ENCODE measurements around the gene NUBPL.
"Not testable (repeated sequence)": the region's sequence is repeated elsewhere in the genome, so short reads cannot be mapped to it uniquely, and the experiment has no call there.

The NUBPL gene

DNA sequence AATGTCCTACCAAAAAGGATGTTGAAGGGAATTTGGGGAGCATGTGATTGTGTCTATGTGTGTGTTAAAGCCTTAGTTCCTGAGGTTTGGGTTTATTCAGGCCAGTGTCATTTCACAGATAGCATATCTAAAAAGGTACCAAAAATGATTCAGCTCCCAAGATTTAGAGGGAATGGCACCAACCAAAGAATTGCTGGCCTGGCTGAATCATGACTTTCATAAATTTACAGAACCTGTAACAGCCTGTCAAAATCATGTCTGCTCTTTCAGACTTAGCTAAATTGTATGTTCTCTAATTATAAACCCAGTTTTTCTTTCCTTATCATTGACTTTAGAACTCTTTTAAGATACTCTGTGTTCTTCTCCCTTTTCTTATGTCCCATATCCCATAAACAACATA, 231.5 kb downstream of the NUBPL start:
- H3K4me1 ChIP-seq (ENCODE audit: control insufficient read depth, low read length): no peaks in the 10 kb centered on the region
- TF ChIP-seq, protein P1, sequence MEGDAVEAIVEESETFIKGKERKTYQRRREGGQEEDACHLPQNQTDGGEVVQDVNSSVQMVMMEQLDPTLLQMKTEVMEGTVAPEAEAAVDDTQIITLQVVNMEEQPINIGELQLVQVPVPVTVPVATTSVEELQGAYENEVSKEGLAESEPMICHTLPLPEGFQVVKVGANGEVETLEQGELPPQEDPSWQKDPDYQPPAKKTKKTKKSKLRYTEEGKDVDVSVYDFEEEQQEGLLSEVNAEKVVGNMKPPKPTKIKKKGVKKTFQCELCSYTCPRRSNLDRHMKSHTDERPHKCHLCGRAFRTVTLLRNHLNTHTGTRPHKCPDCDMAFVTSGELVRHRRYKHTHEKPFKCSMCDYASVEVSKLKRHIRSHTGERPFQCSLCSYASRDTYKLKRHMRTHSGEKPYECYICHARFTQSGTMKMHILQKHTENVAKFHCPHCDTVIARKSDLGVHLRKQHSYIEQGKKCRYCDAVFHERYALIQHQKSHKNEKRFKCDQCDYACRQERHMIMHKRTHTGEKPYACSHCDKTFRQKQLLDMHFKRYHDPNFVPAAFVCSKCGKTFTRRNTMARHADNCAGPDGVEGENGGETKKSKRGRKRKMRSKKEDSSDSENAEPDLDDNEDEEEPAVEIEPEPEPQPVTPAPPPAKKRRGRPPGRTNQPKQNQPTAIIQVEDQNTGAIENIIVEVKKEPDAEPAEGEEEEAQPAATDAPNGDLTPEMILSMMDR (IDR thresholded peaks at IDR 0.05; ENCODE audit: low read depth, low read length, poor library complexity, severe bottlenecking): no peak
- no peak for TF ChIP-seq EZH2phosphoT487 (IDR thresholded peaks at IDR 0.05; ENCODE audit: borderline replicate concordance, low read length)
- no peaks in the 10 kb centered on the region for H3K79me2 ChIP-seq (ENCODE audit: control insufficient read depth, low read length)
- H3K9me2 ChIP-seq (replicated peaks; ENCODE audit: control insufficient read depth, low read length): no peaks in the 10 kb centered on the region
- no peaks in the 10 kb centered on the region for H3K36me3 ChIP-seq (ENCODE audit: control insufficient read depth, low read length)
- no peaks in the 10 kb centered on the region for H3K27me3 ChIP-seq (ENCODE audit: control insufficient read depth, low read length)
- H3F3A ChIP-seq (ENCODE audit: control insufficient read depth, insufficient read depth): no peaks in the 10 kb centered on the region
- no peak overlapping the region for H3K4me3 ChIP-seq (ENCODE audit: low read length)
- no peaks in the 10 kb centered on the region for H4K20me1 ChIP-seq (ENCODE audit: control insufficient read depth, insufficient read depth, low read depth, low read length)
- H3K9me3 ChIP-seq (ENCODE audit: control insufficient read depth, insufficient read depth, low read length): no peaks in the 10 kb centered on the region
- no peak overlapping the region for H3K4me2 ChIP-seq (ENCODE audit: low read length)
- H3K27ac ChIP-seq (ENCODE audit: low read depth, low read length): no peak overlapping the region

DNA sequence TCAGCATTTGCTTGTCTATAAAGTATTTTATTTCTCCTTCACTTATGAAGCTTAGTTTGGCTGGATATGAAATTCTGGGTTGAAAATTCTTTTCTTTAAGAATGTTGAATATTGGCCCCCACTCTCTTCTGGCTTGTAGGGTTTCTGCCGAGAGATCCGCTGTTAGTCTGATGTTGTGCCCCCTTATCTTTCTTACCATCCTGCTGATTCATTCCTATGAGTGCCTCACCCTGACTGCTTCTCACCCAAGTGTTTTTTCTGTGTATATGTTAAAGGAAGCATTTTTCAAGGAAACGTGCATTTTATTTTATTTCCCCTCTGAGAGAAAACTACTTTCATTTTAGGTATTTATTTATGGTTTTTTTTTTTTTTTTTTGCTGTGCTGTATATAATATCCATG, 236.7 kb downstream of the NUBPL start:
- not testable (repeated sequence) for H3F3A ChIP-seq (ENCODE audit: control insufficient read depth, insufficient read depth); H3K27me3 ChIP-seq (ENCODE audit: control insufficient read depth, low read length); H3K9me3 ChIP-seq (ENCODE audit: control insufficient read depth, insufficient read depth, low read length); H3K4me3 ChIP-seq (ENCODE audit: low read length); H3K9me2 ChIP-seq (replicated peaks; ENCODE audit: control insufficient read depth, low read length); H3K79me2 ChIP-seq (ENCODE audit: control insufficient read depth, low read length); H3K27ac ChIP-seq (ENCODE audit: low read depth, low read length); H3K4me1 ChIP-seq (ENCODE audit: control insufficient read depth, low read length); H4K20me1 ChIP-seq (ENCODE audit: control insufficient read depth, insufficient read depth, low read depth, low read length); H3K4me2 ChIP-seq (ENCODE audit: low read length); H3K36me3 ChIP-seq (ENCODE audit: control insufficient read depth, low read length)

DNA sequence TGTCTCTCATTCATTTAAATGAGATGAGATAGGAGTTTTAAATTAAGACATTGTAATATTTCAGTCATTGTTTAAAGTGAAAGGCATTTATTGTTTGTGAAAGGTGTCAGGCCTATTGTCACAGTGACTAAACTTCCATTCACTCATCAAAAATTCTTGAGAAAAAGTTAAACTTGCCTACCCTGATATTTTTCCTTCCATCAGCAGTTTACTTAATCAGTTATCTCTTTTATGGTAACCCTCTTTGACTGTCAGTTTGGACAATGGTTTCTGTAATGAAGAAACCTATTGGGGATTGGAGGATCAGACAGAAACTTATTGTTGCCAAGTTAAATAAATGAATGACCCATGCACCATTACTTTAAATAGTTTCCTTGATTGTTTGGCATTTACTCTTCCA, 241.6 kb downstream of the NUBPL start:
- TF ChIP-seq, protein P1 (IDR thresholded peaks at IDR 0.05; ENCODE audit: low read depth, low read length, poor library complexity, severe bottlenecking): no peak
- no peaks in the 10 kb centered on the region for H3K9me2 ChIP-seq (replicated peaks; ENCODE audit: control insufficient read depth, low read length)

DNA sequence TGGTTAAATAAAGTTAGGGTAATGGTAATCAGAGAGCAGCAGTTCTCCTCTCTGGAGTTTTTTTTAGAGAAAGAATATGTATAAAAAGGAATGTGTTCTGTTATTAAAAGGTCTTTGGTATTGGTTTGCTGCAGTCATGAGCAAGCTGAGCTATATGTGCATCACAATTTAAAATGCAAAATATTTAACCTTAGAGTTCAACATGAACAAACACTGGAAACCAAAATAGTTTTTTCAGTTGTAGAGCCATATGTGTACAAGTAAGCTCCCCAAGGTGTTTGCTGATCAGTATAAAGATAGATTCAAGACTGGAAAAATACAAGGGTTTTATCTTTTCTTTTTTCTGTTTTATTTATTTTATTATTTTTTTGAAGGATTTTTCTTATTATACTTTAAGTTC, 245.0 kb downstream of the NUBPL start:
- no peaks in the 10 kb centered on the region for H3K4me1 ChIP-seq (ENCODE audit: control insufficient read depth, low read length)
- no peak overlapping the region for H3K27ac ChIP-seq (ENCODE audit: low read depth, low read length)
- no peak for TF ChIP-seq EZH2phosphoT487 (IDR thresholded peaks at IDR 0.05; ENCODE audit: borderline replicate concordance, low read length)
- TF ChIP-seq, protein P1 (IDR thresholded peaks at IDR 0.05; ENCODE audit: low read depth, low read length, poor library complexity, severe bottlenecking): no peak
- no peaks in the 10 kb centered on the region for H3K36me3 ChIP-seq (ENCODE audit: control insufficient read depth, low read length)
- no peaks in the 10 kb centered on the region for H3K9me3 ChIP-seq (ENCODE audit: control insufficient read depth, insufficient read depth, low read length)
- no peaks in the 10 kb centered on the region for H3K9me2 ChIP-seq (replicated peaks; ENCODE audit: control insufficient read depth, low read length)
- H3K4me2 ChIP-seq (ENCODE audit: low read length): no peak overlapping the region
- H3F3A ChIP-seq (ENCODE audit: control insufficient read depth, insufficient read depth): no peaks in the 10 kb centered on the region
- H3K79me2 ChIP-seq (ENCODE audit: control insufficient read depth, low read length): no peaks in the 10 kb centered on the region
- no peaks in the 10 kb centered on the region for H4K20me1 ChIP-seq (ENCODE audit: control insufficient read depth, insufficient read depth, low read depth, low read length)
- H3K27me3 ChIP-seq (ENCODE audit: control insufficient read depth, low read length): no peaks in the 10 kb centered on the region
- no peak overlapping the region for H3K4me3 ChIP-seq (ENCODE audit: low read length)

More for the DNA sequence above, 241.6 kb downstream of the NUBPL start:
- Histone ChIP-seq H3F3A (ENCODE audit: control insufficient read depth, insufficient read depth) (no peaks in the 10 kb centered on the region), H3K4me1 (ENCODE audit: control insufficient read depth, low read length) (no peaks in the 10 kb centered on the region), H3K4me3 (ENCODE audit: low read length) (no peak overlapping the region), H3K9me3 (ENCODE audit: control insufficient read depth, insufficient read depth, low read length) (no peaks in the 10 kb centered on the region), H3K27me3 (ENCODE audit: control insufficient read depth, low read length) (no peaks in the 10 kb centered on the region), H3K4me2 (ENCODE audit: low read length) (no peak overlapping the region), H3K79me2 (ENCODE audit: control insufficient read depth, low read length) (no peaks in the 10 kb centered on the region), H4K20me1 (ENCODE audit: control insufficient read depth, insufficient read depth, low read depth, low read length) (no peaks in the 10 kb centered on the region), H3K36me3 (ENCODE audit: control insufficient read depth, low read length) (no peaks in the 10 kb centered on the region), H3K27ac (ENCODE audit: low read depth, low read length) (no peak overlapping the region)

DNA sequence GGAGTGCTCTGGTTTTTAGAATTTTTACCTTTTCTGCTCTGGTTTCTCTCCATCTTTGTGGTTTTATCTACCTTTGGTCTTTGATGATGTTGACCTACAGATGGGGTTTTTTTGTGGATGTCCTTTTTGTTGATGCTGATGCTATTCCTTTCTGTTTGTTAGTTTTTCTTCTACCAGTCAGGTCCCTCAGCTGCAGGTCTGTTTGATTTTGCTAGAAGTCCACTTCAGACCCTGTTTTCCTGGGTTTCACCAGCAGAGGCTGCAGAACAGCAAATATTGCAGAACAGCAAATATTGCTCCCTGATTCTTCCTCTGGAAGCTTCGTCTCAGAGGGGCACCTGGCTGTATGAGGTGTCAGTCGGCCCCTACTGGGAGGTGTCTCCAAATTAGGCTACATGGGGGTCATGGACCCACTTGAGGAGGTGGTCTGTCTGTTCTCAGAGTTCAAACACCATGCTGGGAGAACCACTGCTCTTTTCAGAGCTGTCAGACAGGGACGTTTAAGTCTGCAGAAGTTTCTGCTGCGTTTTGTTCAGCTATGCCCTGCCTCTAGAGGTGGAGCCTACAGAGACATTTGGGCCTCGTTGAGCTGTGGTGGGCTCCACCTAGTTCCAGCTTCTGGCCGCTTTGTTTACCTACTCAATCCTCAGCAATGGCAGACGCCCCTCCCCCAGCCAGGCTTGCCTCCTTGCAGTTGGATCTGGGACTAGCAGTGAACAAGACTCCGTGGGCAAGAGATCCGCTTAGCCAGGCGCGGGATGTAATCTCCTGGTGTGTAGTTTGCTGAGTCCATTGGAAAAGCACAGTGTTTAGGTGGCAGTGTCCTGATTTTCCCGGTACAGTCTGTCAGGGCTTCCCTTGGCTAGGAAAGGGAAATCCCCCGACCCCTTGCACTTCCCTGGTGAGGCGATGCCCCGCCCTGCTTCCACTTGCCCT, 250.8 kb downstream of the NUBPL start:
- H3K79me2 ChIP-seq (ENCODE audit: control insufficient read depth, low read length); H3K27ac ChIP-seq (ENCODE audit: low read depth, low read length); H3K36me3 ChIP-seq (ENCODE audit: control insufficient read depth, low read length); H3K9me2 ChIP-seq (replicated peaks; ENCODE audit: control insufficient read depth, low read length); H3K4me1 ChIP-seq (ENCODE audit: control insufficient read depth, low read length); H3F3A ChIP-seq (ENCODE audit: control insufficient read depth, insufficient read depth); H3K4me3 ChIP-seq (ENCODE audit: low read length); H3K9me3 ChIP-seq (ENCODE audit: control insufficient read depth, insufficient read depth, low read length); H3K4me2 ChIP-seq (ENCODE audit: low read length); H3K27me3 ChIP-seq (ENCODE audit: control insufficient read depth, low read length); H4K20me1 ChIP-seq (ENCODE audit: control insufficient read depth, insufficient read depth, low read depth, low read length): not testable (repeated sequence)

Measured in DOHH2 (cell line).